ENCODE measurements around the gene LPP. TPM values are rescaled to one million over a fixed set of nuclear protein-coding genes. Genes with fewer than 3 reads are reported as not detected.

LPP gene
- total RNA-seq, 4 donors from 2014 or later: 45.9 to 81.1 (median 63.0) TPM

DNA sequence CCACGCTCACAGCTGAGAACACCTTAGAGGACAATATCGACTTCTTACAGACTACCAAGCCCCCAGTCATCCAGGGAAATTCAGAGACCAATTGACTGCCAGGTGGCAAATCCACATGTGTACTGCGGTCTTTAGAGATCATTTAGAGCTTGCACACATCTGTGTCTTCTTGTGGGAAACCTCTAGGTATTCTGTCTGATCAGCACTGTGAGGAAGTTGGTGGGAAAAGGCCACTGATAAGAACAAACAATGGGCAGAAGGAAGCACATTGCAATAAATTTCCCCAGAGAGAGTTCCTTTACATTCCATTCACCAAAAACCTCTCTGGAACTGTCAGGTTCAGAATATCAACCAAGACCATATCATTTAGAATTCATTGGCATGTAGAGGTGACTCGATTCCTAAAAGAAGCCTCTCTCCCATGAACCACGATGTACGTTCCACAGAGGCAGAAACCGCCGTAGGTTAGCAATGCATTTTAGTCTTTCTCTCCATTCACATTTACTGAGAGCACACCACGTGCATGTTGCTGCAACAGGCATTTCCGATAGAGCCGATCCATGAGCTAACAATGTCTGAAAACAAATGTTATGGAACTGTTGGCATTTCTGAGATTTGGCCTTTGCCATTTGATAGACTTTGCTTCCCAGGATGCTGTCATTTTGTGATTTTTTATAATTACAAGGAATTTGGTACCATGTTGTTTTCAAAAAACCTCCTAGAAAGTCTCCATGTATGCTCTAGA is 730.5 kb downstream of the LPP start:
- intact Hi-C loops (cut with DNase I; ENCODE audit: low total_unique reads): no loop called here
- no peak overlapping the region for H3K4me3 ChIP-seq (ENCODE audit: low read depth, poor library complexity, severe bottlenecking)
- 93 to 95% methylated on average over 11 of the region's 11 CpGs for WGBS, 2 donors

DNA sequence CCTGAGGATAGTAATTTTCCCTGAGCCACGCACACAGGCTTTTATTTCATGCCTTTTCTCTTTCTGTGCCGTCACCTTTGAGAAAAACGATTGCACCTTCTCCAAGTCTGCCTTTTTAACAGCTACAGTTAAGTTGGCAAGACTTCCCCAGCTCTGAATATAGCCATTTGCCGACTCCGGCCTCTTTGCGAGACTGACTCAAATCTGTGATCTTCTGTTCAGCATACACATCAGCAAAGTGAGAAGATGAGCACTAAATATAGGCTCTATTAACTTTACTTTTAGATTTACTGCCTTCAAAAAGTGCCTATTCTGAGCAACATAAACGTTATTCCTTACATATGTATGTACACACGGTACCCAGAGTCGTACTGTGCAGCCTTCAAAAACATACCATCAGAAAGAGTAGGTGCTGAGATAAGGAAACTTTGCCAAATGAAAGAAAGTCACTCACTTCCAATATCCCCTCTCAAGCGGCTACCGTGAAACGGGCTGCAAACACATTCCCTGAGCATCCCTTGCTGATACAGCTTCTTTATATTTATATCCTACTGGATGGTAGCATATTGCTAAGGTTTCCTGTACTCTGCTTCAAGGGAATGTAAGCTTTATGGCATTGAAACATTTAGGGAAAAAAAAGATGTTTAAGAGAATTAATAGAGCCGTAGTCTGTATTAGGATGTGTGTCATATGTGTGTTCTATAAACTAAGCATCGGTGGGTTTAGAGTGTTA is 734.5 kb downstream of the LPP start:
- TF ChIP-seq, protein P1, sequence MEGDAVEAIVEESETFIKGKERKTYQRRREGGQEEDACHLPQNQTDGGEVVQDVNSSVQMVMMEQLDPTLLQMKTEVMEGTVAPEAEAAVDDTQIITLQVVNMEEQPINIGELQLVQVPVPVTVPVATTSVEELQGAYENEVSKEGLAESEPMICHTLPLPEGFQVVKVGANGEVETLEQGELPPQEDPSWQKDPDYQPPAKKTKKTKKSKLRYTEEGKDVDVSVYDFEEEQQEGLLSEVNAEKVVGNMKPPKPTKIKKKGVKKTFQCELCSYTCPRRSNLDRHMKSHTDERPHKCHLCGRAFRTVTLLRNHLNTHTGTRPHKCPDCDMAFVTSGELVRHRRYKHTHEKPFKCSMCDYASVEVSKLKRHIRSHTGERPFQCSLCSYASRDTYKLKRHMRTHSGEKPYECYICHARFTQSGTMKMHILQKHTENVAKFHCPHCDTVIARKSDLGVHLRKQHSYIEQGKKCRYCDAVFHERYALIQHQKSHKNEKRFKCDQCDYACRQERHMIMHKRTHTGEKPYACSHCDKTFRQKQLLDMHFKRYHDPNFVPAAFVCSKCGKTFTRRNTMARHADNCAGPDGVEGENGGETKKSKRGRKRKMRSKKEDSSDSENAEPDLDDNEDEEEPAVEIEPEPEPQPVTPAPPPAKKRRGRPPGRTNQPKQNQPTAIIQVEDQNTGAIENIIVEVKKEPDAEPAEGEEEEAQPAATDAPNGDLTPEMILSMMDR (IDR thresholded peaks at IDR 0.05): no peak
- TF ChIP-seq POLR2A (IDR thresholded peaks at IDR 0.05): no peak
- no peak overlapping the region for H3K4me3 ChIP-seq (ENCODE audit: low read depth, poor library complexity, severe bottlenecking)
- WGBS, 2 donors: 78 to 80% methylated on average over 14 of the region's 14 CpGs
- intact Hi-C loops (cut with DNase I; ENCODE audit: low total_unique reads): no loop called here
- DNase-seq (ENCODE audit: low spot score in 2 of 2): no peak

More for the DNA sequence above, 730.5 kb downstream of the LPP start:
- no peak for DNase-seq (ENCODE audit: low spot score in 2 of 2)
- no peak for TF ChIP-seq POLR2A (IDR thresholded peaks at IDR 0.05)
- TF ChIP-seq, protein P1 (IDR thresholded peaks at IDR 0.05): no peak

DNA sequence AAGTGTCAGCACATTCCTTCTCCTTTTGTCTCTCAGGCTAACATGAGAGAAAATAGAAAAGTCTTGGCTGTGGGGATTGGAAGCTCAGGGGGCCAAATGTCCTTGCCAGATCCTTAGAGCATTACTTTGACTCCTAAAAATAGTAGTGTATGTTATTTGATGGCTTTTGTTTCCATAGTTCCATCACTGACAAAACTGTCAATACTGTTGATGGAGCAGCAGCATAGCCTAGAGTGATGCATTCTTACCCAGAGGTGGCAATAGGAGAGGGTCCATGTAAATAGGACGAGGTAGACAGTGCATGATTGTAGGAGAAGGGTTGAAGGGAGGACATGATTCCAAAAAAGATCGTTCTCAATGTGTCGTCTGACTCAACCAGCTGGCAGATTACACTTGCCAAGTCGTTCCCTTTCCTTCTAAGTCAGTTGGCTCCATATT is 735.1 kb downstream of the LPP start:
- 36 to 37% methylated on average over 4 of the region's 4 CpGs for WGBS, 2 donors
- TF ChIP-seq, protein P1 (IDR thresholded peaks at IDR 0.05): no peak
- TF ChIP-seq POLR2A (IDR thresholded peaks at IDR 0.05): no peak
- no peak for DNase-seq (ENCODE audit: low spot score in 2 of 2)
- intact Hi-C loops (cut with DNase I; ENCODE audit: low total_unique reads): no loop called here
- H3K4me3 ChIP-seq (ENCODE audit: low read depth, poor library complexity, severe bottlenecking): no peak overlapping the region

DNA sequence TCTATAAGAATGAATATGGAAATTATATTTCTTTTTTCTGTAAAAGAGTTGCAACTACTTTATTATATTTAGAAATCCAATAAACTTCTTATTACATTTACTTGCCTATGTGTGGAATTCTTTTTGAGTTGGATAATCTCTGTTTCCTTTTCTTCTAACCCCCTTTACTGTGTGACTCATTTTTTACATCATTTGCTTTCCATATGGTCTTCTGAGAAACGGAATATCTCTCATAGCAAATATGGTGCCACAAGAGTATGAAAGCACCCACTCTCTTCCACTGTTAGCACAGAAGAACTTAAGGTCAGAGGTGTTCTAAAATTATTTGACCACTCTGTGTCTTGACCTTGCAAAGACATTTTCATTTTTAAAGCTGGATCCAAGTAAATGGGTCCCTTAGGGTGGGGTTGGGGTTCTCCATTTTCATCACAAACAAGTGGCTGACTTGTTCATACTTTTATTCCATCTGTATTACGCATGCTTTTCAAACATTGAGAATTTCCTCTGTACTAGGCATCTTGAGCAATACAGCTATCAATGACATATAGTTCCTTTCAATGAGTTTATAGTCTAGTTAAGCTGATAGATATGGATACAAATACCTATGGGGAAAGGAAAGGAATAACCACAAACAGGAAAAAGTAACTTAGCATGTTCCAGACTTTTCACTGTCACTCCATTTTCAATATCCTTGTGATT is 736.8 kb downstream of the LPP start:
- intact Hi-C loops (cut with DNase I; ENCODE audit: low total_unique reads): no loop called here
- no peak for DNase-seq (ENCODE audit: low spot score in 2 of 2)
- TF ChIP-seq, protein P1 (IDR thresholded peaks at IDR 0.05): no peak
- TF ChIP-seq POLR2A (IDR thresholded peaks at IDR 0.05): no peak
- H3K4me3 ChIP-seq (ENCODE audit: low read depth, poor library complexity, severe bottlenecking): no peak overlapping the region
- WGBS, 2 donors: 85 to 87% methylated on average over 2 of the region's 2 CpGs

DNA sequence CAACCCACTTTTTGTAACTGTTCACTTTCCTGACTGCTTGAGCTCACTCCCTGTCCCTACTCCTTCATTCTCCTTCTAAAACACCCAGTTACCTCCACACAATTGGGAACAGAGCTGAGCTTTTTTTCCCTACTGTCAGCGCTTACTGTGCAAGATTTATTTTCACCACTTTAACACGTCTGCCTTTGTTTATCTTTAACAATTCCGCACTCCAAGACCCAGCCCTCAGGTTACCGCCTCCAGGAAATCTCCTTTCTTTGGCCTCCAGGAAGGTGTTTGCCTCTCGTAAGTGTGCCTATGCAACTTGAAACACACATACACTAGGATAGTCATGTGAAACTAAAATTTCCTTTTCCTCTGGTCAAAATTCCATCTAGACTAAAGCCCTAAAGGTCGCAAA is 745.9 kb downstream of the LPP start:
- TF ChIP-seq POLR2A (IDR thresholded peaks at IDR 0.05): no peak
- TF ChIP-seq, protein P1 (IDR thresholded peaks at IDR 0.05): no peak

More for the DNA sequence above, 745.9 kb downstream of the LPP start:
- intact Hi-C loops (cut with DNase I; ENCODE audit: low total_unique reads): no loop called here
- no peak for DNase-seq (ENCODE audit: low spot score in 2 of 2)
- H3K4me3 ChIP-seq (ENCODE audit: low read depth, poor library complexity, severe bottlenecking): no peak overlapping the region
- 67 to 75% methylated on average over 6 of the region's 6 CpGs for WGBS, 2 donors
